Cardiac muscle cell (in vitro differentiated cells and primary cell): ENCODE data around the gene PTX3. TPM values are rescaled to one million over a fixed set of nuclear protein-coding genes. Genes with fewer than 3 reads are reported as not detected.

Experiments
- DNase-seq, 2 donors: peaks; one replicate each; pipeline versions ENCODE4 v3.0.0 to v3.0.0-alpha.2; 2010 to 2017; ENCODE audit warnings: low read depth in 1 of 2, low spot score in 1 of 2
- H3K27ac ChIP-seq: fragments of 200-600 bp; sonication (generic); 2 replicates; pipeline ENCODE4 v1.5.1; 2016
- H3K27me3 ChIP-seq: fragments of 200-600 bp; sonication (generic); 2 replicates; pipeline ENCODE4 v1.6.0; 2016; ENCODE audit warnings: control low read depth
- H3K36me3 ChIP-seq: fragments of 200-600 bp; sonication (generic); 2 replicates; pipeline ENCODE4 v1.5.1; 2016; ENCODE audit warnings: control low read depth
- H3K4me1 ChIP-seq: fragments of 200-600 bp; sonication (generic); 2 replicates; pipeline ENCODE4 v1.8.1; 2017; ENCODE audit warnings: low read depth, mild to moderate bottlenecking, mixed run types
- H3K4me3 ChIP-seq: fragments of 200-600 bp; sonication (generic); 2 replicates; pipeline ENCODE4 v1.5.1; 2016; ENCODE audit warnings: mild to moderate bottlenecking
- H3K9me3 ChIP-seq: fragments of 200-600 bp; sonication (generic); 2 replicates; pipeline ENCODE4 v1.5.1; 2017; ENCODE audit warnings: low read depth, mild to moderate bottlenecking, control low read depth
- polyA plus RNA-seq: library from polyadenylated mRNA; unstranded; fragments of >200 nt; fragmentation: Nextera tagmentation; extraction: Ambion mirVana; gene quantifications from 2 replicates; pipeline ENCODE4 v1.2.1, GENCODE V29; 2016
- total RNA-seq: library from RNA; depleted of rRNA; stranded (reverse); fragments of >200 nt; gene quantifications from 2 replicates; pipeline ENCODE4 v1.2.3, GENCODE V29; 2016
- TF ChIP-seq, protein P1 (sequence below): IDR thresholded peaks from 2 replicates; pipeline ENCODE4 v1.5.1; 2012; ENCODE audit warnings: low read depth, mild to moderate bottlenecking, low read length

The PTX3 gene
- total and polyA plus RNA-seq, 2 experiments from 2014 or later: 1.6 to 1.7 TPM

DNA sequence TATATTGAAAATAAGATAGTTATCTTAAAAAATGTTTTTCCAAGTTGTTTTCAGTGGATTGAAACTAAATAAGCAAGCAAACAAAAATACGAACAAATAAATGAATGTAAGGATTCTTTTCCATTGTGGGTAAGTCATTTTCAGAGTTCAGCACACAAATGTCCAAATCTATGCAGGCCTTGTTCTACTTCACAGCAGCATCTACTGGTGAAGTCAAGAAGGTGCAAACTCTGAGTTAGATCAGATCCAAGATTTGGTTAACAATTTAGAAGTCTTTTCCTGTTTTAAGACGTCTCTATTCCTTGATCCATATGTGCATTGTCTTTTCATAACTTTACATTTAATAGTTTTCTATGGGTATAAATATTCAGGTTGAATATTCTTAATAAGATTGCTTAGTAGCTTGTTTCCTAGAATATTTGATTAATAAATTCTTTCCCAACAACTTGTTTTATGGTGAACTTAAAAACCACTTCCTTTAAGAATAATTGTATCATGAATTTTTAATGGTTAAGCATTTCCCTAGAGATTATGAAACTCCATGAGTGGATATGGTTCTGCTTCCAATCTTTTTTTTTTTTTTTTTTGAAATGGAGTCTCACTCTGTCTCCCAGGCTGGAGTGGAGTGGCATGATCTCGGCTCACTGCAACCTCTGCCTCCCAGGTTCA is 10.5 kb downstream of the PTX3 start:
- no peaks in the 10 kb centered on the region for H3K27me3 ChIP-seq
- no peaks in the 10 kb centered on the region for H3K36me3 ChIP-seq
- H3K4me3 ChIP-seq: no peak overlapping the region
- H3K9me3 ChIP-seq: no peaks in the 10 kb centered on the region
- TF ChIP-seq, protein P1, sequence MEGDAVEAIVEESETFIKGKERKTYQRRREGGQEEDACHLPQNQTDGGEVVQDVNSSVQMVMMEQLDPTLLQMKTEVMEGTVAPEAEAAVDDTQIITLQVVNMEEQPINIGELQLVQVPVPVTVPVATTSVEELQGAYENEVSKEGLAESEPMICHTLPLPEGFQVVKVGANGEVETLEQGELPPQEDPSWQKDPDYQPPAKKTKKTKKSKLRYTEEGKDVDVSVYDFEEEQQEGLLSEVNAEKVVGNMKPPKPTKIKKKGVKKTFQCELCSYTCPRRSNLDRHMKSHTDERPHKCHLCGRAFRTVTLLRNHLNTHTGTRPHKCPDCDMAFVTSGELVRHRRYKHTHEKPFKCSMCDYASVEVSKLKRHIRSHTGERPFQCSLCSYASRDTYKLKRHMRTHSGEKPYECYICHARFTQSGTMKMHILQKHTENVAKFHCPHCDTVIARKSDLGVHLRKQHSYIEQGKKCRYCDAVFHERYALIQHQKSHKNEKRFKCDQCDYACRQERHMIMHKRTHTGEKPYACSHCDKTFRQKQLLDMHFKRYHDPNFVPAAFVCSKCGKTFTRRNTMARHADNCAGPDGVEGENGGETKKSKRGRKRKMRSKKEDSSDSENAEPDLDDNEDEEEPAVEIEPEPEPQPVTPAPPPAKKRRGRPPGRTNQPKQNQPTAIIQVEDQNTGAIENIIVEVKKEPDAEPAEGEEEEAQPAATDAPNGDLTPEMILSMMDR: peak; percentile 75
- H3K27ac ChIP-seq: no peak overlapping the region
- DNase-seq: peak in 1 of 2 donors; percentile 76
- H3K4me1 ChIP-seq: no peaks in the 10 kb centered on the region

DNA sequence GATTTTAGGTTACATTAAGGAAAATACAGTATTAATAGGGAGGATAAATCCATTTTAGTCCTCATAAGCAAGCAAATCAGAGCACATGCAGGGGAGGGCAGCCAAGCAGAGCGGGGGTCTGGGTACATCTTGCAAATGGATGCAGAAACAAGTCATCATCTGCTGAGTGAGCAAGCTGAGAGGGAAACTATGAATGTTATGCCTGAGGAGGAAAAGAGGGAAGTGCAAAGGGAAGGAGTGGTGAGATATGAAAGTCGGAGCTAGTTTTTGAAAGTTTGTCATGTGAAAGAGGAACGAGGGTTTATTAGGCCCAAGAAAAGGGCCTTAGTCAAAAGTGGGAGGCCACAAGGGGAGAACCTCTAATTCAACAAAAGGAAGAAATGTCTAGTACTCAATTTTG is 15.4 kb downstream of the PTX3 start:
- no peaks in the 10 kb centered on the region for H3K9me3 ChIP-seq
- H3K27me3 ChIP-seq: no peaks in the 10 kb centered on the region
- no peak for DNase-seq
- no peak overlapping the region for H3K27ac ChIP-seq
- TF ChIP-seq, protein P1: no peak
- no peaks in the 10 kb centered on the region for H3K36me3 ChIP-seq
- H3K4me1 ChIP-seq: no peaks in the 10 kb centered on the region
- no peak overlapping the region for H3K4me3 ChIP-seq

DNA sequence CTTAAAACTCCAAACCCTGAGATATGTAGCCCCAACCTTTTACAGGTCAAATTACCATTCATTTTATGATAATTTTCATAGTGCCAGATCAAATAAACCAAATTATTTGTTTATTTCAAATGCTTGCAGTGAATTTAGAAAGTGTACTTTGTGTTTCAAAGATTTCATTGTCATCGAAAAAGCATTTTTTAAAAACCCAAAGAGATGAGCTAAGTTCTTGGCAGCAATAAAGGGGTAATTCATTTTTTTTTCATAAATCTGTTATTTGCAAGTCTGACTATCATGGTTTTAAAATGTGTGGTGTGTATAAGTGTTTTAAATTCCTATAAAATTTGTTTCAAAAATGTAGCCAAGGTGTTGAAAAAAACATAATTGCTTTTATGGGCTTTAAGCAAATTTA is 17.2 kb downstream of the PTX3 start:
- TF ChIP-seq, protein P1: no peak
- no peak overlapping the region for H3K27ac ChIP-seq
- no peaks in the 10 kb centered on the region for H3K9me3 ChIP-seq

DNA sequence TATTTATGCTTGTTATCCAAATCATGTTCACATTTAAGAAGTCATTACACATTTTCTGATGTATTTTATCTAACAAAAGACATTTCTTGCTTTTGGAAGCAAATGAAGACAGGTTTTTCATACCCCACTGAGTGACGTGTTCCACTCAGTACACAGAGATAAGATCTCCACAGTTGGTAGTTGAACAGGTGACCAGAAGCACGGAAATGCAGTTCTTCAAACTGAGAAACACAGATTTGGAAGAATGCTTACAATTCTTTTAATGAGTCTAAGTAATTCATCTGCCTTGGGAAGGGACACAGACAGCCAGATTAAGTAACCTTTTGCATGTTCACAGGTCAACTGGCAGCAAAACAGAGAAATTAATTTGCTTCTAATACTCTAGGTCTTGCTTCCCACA is 23.1 kb downstream of the PTX3 start:
- H3K27ac ChIP-seq: no peak overlapping the region
- no peak for DNase-seq
- peaks cover 3% of the 10 kb centered on the region for H3K4me1 ChIP-seq
- peaks cover 12% of the 10 kb centered on the region for H3K27me3 ChIP-seq
- no peaks in the 10 kb centered on the region for H3K36me3 ChIP-seq
- TF ChIP-seq, protein P1: no peak
- H3K9me3 ChIP-seq: no peaks in the 10 kb centered on the region
- H3K4me3 ChIP-seq: no peak overlapping the region

More for the DNA sequence above, 17.2 kb downstream of the PTX3 start:
- Histone ChIP-seq H3K4me1 (no peaks in the 10 kb centered on the region), H3K36me3 (no peaks in the 10 kb centered on the region), H3K27me3 (peaks cover 9% of the 10 kb centered on the region), H3K4me3 (no peak overlapping the region)
- no peak for DNase-seq

DNA sequence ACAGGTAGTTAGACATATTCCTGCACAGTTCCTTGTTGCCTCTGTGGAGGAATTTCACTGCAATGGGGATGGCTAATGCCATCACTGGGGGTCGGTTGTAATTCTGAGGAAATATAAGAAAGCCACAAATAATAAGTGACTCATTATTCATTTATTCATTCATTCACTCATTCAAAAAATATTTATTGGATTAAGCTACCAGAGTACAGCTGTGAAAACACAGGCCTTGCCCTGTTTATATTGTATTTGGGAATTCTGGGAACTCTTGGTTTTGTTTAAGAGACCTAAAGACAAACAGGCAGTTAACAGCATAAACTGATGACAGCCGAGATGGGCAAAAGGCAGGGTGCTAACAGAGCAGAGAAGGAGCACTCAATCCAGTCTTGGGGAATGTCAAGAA is 23.6 kb downstream of the PTX3 start:
- peaks cover 3% of the 10 kb centered on the region for H3K4me1 ChIP-seq
- H3K27me3 ChIP-seq: peaks cover 12% of the 10 kb centered on the region
- no peaks in the 10 kb centered on the region for H3K36me3 ChIP-seq
- no peaks in the 10 kb centered on the region for H3K9me3 ChIP-seq
- TF ChIP-seq, protein P1: no peak
- DNase-seq: peak in 1 of 2 donors; percentile 13
- H3K27ac ChIP-seq: no peak overlapping the region
- no peak overlapping the region for H3K4me3 ChIP-seq
